Left renal pelvis (tissue), 4 donors: ENCODE data around the gene CFAP46. TPM values are rescaled to one million over a fixed set of nuclear protein-coding genes. Genes with fewer than 3 reads are reported as not detected.
"Not testable (repeated sequence)": the region's sequence is repeated elsewhere in the genome, so short reads cannot be mapped to it uniquely, and the experiment has no call there.

Experiments
- DNase-seq, 4 donors: peaks; one replicate each; pipeline ENCODE4 v3.0.0-alpha.2; 2013; ENCODE audit warnings: low read depth in 4 of 4, low spot score in 3 of 4
- polyA plus RNA-seq, 4 donors: library from polyadenylated mRNA; unstranded; fragments of 120-200 nt; gene quantifications; one replicate each; pipeline ENCODE4 v1.2.1, GENCODE V29; 2013; ENCODE audit not compliant: insufficient read length in 4 of 4

Gene CFAP46
- polyA plus RNA-seq, 4 donors, result 1.2 to 10.6 (median 8.3) TPM

GRCh38 chr10:132904814-132905649 is 37.3 kb downstream of the CFAP46 start:
- DNase-seq, result no peak

DNA sequence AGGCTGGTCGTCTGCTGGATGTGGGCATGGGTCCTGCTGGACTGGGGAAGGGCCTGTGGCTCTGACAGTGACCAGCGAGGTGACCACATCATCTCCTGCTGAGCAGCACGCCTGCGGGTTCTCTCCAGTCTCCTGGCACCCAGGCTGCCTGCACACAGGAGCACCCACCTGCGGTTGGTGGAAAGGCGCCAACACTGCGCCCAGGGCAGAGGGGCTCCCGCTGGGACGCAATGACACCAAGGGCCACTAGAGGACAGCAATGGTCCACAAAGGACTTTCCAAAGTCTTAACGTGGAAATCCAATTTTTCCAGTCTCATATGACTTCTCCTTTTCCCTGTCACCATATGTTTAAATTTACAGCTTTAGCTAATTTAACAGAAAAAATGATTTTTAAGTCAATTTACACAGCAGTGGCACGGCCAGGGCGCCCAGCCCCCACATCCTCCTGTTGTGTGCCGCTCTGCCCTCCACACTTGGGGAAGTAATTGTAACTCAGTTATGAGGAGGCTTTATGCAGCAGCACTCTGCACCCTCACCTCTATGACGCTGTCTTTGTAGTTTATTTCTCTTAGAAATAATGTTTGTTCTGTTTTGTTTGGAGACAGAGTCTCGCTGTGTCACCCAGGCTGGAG is 38.1 kb downstream of the CFAP46 start:
- DNase-seq, result no peak

- DNase-seq, result not testable (repeated sequence)
These were observed 39.5 kb downstream of the CFAP46 start for GRCh38 chr10:132902656-132903575.

DNA sequence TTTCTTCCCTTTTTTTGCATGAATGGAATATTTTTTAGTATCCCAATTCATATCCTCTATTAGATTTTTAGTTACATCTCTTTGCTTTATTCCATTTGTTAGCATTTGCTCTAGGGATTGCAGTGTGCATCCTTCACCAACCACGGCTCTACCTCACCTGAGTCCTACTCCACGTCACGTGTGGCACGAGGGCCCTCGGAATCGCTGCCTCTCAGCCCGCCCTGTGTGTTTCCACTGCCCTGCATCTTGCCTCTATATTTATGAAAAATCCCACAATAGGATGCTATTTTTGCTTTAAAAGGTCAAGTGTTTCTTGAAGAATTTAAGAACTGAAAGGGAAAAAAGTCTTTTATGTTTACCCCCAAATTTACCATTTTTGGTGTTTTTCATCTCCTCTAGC is 41.0 kb downstream of the CFAP46 start:
- no peak for DNase-seq

DNA sequence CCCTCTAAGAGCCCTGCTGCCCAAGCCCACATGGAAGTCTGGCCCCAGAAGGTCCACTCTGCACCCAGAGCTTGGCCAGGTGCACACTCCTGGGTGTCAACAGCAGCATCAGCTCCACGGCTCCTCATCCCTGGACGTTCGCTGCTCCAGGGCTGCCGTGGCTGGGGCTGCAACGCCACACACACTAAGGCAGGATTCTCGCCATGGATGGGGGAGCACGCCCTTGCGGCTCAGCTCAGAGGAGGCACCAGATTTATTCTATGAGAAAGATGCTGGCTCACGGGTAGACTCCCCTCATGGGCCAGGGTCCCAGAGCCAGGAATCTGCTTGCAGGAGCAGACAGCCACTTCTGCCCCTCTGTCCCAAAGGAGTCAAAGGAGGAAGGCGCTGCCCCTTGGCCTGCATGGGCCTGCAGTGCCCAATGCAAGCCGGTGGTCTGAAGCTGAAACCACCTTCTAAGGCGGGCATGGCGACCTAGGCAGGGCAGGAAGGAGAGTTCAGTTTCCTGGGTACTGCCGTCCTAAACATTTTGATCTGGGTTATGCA is 42.1 kb downstream of the CFAP46 start:
- DNase-seq, result no peak

DNA sequence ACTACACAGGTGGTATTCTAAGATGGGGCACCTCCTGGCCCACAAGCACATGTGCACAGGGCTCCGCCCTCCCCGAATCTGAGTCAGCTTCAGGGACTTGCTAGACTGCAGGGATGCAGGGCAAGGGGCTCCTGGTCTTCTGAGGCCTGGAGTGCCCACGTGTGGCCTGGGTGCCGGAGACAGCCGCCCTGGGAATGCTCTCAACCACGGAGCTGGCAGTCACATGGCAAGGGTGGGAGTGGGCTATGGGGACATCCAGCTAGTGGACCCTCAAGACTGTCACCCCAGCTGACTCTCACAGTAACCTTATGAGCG is 42.7 kb downstream of the CFAP46 start:
- DNase-seq, result no peak

DNA sequence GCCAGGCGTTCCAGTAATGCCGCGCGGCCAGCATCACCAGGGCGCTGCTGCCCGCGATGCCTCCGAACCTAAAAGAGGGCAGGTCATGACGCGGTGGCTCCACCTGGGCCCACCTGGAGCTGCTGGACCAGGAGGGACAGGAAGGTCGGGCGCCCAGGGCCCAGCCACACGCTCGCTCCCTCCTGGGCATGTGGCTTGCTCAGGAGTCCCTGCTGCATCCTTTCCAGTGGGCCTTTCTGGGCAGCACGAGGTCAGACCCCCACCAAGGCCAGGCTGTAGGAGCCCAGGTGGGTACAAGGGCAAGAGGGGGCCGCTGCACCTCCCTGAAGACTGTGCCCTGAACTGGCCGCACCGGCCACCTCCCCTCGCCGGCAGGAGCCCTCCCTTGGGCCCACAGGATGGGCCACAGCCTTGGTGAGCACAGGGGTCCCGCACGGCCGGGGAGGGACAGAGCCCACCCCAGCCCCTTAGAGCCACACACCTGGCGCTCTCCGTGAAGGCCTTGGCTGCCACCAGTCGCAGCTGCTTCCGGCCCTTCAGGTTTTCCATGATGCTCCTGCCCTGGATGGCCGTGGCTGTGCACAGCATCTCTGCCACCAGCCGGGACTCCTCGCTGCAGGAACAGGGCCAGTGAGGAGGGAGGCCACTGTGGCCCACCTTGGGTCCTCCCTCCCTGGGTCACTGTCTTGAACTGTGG is 43.2 kb downstream of the CFAP46 start:
- no peak for DNase-seq

DNA sequence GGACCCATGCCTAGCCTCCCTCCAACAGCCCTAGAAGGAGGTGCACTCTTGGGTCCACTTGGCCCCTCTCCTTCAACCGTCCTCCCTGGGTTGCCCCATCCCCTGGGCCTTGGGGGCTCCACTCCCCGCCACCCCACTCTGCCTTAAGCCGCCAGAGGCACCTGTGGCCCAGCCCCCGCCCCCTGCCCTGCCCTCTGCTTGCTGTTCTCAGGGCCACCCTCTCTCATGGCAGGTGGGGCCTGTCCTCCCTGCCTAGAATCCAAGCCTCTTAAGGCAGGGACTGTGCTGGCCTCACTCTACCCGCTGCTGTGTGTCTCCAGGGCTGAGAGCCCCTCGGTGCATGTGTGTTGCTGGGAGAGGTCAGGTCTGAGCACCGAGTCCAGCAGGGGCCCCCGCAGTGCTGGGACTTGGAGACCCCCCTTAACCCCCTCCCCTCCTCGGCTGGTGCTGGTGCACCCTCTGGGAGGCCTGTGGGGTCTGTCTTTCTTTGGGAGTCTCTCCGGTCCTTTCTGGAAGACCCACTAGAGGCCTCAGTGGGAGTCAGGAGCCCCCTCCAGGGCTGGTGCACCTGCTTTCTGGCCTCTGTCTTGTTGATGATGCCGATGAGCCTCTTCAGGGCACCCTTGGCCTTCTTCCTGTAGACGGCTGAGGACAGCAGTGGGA is 43.8 kb downstream of the CFAP46 start:
- no peak for DNase-seq

DNA sequence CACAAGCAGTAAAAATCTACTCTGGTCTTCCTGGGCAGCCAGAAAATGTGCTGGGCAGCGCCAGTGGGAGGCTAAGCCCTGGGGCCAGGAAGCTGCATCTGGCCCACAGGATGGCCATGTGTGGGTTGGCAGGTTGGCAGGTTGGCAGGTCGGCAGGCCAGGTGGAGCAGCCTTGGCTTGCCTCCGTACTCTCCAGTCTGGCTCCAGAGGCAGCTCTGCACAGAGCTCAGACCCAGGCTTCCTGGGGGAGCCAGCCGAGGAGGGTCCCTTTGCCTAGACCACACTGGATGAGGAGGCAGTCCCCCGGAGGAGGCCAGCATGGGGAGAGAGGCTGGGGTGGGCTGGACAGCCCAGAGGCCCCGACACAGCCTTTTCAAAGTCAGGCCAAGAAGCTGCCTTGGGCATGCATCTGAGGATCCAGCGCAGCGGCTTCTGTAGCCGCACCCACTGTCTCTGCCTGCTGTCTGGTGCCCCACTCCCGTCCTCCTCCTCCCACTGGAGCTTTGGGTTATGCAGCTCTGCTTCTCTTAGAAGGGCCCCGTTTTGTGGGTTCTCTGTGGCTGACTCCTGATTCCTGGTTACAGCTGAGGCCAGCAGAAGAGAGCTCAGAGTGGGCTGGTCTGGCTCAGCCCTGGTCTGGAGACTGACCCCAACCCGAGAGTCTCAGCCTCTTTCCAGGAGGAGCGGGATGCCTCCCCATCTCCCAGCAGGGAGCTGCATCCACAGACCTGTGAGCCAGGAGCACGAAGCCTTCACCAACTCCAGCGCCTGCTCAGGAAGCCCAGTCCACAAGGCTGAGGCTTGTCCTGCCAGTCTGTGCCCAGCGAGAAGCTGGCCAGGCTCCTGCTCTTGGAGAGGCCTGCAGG is 44.6 kb downstream of the CFAP46 start:
- no peak for DNase-seq

DNA sequence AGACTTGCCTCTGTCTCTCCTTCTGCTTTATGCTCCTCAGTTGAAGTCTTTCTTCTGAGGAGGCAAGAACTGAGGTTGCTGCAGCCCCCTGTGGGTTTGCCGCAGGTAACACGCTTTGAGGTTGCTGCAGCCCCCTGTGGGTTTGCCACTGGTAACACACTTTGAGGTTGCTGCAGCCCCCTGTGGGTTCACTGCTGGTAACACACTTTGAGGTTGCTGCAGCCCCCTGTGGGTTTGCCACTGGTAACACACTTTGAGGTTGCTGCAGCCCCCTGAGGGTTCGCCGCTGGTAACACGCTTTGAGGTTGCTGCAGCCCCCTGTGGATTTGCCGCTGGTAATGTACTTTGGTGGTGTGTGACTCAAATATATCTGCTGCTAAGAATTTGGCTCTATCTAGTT is 48.6 kb downstream of the CFAP46 start:
- DNase-seq, result not testable (repeated sequence)

DNA sequence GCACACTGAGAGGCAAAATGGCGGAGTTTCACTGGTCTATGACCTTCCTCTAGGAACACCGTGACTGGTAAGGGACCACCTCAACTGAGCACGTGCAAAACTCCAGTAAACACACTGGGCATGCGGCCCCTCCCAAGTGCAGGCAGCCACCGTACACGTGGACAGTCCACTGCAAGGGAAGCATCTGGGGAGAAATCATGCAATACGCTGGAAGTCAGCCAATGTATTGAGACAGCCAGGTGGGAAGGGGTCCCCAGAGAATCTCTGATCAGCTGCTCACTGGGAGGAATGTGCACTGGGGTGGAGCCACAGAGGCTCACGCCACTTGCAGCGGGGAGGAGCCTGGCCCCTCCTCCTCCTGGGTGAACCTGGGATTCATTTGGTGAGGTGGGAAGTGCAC is 49.3 kb downstream of the CFAP46 start:
- DNase-seq, result no peak

DNA sequence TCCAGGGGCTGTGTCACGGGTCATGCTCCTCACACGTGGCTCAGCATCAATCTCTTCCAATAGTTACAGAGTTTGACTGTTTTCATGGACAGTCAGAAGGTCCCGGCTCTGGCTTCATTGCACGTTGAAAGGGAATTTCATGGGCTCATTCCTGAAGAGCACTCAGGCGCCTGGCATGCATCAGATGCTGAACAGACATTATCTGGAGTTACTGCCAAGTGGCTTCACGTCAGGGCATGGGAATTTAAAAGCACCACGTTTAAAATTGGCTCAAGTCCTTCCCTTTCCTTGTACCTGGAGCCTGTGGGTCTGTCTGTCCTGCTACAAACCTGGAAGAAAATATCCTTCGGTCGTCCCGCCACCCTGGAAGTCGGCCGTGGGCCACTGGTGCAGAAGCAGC is 50.4 kb downstream of the CFAP46 start:
- no peak for DNase-seq

DNA sequence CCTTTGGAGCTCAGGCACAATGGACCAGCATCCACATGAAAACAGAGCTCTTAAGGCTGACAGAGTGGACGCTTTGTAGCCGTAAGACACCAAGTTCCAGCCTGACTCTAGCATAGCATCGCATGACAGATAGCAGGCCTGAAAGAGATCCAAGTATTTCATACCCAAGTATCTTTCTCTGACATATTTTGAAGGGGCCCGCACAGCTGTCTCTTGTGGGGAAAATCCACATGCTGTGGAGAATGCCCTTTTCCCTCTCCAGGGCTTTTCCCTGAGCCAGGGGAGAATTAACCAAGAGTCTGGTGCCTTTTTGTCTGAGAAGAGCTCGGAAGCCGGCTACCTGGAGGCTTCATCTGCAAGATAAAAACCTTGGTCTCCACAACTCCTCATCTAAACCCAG is 51.0 kb downstream of the CFAP46 start:
- no peak for DNase-seq

DNA sequence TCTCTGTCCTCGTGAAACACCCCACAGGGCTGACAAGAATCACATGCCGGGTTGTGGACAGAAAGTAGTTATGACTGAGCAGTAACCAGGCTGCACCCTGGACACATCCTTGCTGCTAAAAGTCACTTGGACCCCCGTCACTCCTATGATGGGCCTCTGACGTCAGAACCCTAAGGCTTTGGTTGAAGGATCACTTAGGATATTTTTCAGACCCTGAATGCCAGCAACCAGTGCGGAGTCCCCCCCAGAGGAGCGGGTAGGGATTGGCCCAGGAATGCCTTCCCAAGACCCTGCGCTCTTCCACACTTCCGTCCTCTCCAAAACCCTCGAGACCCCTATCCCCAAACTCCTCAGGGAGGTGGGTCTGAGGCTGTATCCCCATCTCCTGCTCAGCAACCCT is 52.1 kb downstream of the CFAP46 start:
- DNase-seq, result no peak

GRCh38 chr10:132889556-132889955 is 52.8 kb downstream of the CFAP46 start:
- no peak for DNase-seq

GRCh38 chr10:132888898-132889490 is 53.4 kb downstream of the CFAP46 start:
- no peak for DNase-seq

DNA sequence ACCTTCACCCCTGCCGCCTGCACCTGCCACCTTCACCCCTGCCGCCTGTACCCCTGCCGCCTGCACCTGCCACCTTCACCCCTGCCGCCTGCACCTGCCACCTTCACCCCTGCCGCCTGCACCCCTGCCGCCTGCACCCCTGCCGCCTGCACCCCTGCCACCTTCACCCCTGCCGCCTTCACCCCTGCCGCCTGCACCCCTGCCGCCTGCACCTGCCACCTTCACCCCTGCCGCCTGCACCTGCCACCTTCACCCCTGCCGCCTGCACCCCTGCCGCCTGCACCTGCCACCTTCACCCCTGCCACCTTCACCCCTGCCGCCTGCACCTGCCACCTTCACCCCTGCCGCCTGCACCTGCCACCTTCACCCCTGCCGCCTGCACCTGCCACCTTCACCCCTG is 53.9 kb downstream of the CFAP46 start:
- not testable (repeated sequence) for DNase-seq

DNA sequence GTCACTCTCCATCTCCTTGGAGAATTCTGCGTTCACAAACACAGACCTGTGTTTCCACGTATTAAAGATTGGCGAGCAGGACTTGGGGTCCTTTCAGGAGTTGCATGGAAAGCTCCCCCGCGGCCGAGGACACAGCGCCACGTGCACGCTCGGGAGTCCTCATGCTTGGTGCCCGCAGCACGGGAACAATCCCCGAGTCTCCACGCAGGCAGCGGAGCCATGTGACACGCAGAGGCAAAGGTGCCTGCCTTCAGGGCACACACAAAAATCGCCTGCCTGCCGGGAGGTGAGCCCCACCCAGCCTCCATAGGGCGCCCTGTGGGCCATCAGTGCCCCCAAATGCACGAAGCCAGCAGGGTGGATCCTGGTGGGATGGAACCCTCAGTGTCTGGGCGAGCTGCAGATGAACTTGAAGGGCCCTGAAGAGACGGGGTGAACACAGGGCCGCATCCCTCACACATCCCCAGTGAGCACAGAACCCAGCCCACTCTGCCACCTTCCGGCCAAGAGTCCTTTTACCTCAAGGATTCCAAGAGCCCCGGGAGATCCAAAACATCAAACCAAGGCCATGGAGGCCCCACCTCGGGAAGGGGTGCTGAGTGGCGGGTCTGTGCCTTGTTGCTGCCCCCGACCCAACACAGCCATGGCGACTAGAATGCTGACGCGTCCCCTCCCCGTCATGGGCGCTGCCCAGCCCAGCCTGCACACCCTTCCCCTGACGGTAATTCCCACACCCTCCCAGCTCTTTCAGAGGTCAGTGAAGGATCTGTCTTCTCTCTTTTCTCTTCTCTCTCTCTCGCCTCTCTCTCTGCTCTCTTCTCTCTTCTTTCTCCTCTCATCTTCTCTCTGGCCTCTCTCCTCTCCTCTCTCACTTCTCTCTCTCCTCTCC is 55.9 kb downstream of the CFAP46 start:
- no peak for DNase-seq
